H9 (cell line): ENCODE measurements around the gene AGK. TPM values are rescaled to one million over a fixed set of nuclear protein-coding genes. Genes with fewer than 3 reads are reported as not detected.
A peak's percentile ranks its signal among the peaks of the same experiment; 100 is the strongest.

ENCODE experiments used
- DNase-seq: peaks from one replicate; pipeline ENCODE4 v3.0.0-alpha.2; 2017
- H2AFZ ChIP-seq: one replicate; pipeline ENCODE4 v1.6.1; 2013; ENCODE audit warnings: mild to moderate bottlenecking, low read length, control low read depth, moderate library complexity
- H2AK5ac ChIP-seq: 2 replicates; pipeline ENCODE4 v1.6.1; 2013; ENCODE audit warnings: low read length, control low read depth, mixed read lengths; ENCODE audit not compliant: insufficient read length
- H2BK120ac ChIP-seq: one replicate; pipeline ENCODE4 v1.6.1; 2013; ENCODE audit warnings: low read depth, mild to moderate bottlenecking, low read length, control low read depth, inconsistent platforms; ENCODE audit not compliant: poor library complexity, severe bottlenecking
- H2BK12ac ChIP-seq: 2 replicates; pipeline ENCODE4 v1.6.1; 2013; ENCODE audit warnings: low read length, control low read depth, mixed read lengths, low read depth; ENCODE audit not compliant: insufficient read length
- H2BK15ac ChIP-seq: 2 replicates; pipeline ENCODE4 v1.6.1; 2013; ENCODE audit warnings: low read depth, low read length, control low read depth
- H2BK20ac ChIP-seq: one replicate; pipeline ENCODE4 v1.6.1; 2013; ENCODE audit warnings: low read depth, mild to moderate bottlenecking, low read length, control low read depth, inconsistent platforms; ENCODE audit not compliant: poor library complexity, severe bottlenecking
- H2BK5ac ChIP-seq: 2 replicates; pipeline ENCODE4 v1.6.1; 2013; ENCODE audit warnings: low read length, control low read depth, mixed read lengths; ENCODE audit not compliant: insufficient read length
- H3K14ac ChIP-seq: 2 replicates; pipeline ENCODE4 v1.6.1; 2013; ENCODE audit warnings: low read length, control low read depth; ENCODE audit not compliant: insufficient read depth
- H3K18ac ChIP-seq: 2 replicates; pipeline ENCODE4 v1.6.1; 2013; ENCODE audit warnings: low read depth, mild to moderate bottlenecking, mixed read lengths, low read length, control low read depth; ENCODE audit not compliant: insufficient read length
- H3K23ac ChIP-seq: 2 replicates; pipeline ENCODE4 v1.6.1; 2013; ENCODE audit warnings: low read length, control low read depth, mixed read lengths, low read depth; ENCODE audit not compliant: insufficient read length
- H3K23me2 ChIP-seq: 2 replicates; pipeline ENCODE4 v1.6.1; 2013; ENCODE audit warnings: low read depth, mild to moderate bottlenecking, mixed read lengths, low read length, control low read depth; ENCODE audit not compliant: insufficient read length, poor library complexity, severe bottlenecking
- H3K27ac ChIP-seq: 2 replicates; pipeline ENCODE4 v1.5.1; 2013; ENCODE audit warnings: low read length, control low read depth, mixed read lengths, low read depth; ENCODE audit not compliant: insufficient read length
- H3K27me3 ChIP-seq: 2 replicates; pipeline ENCODE4 v1.6.1; 2013; ENCODE audit warnings: low read length, control low read depth, inconsistent platforms; ENCODE audit not compliant: insufficient read depth
- H3K4ac ChIP-seq: 2 replicates; pipeline ENCODE4 v1.6.1; 2013; ENCODE audit warnings: low read depth, mild to moderate bottlenecking, control low read depth, inconsistent platforms, low read length, moderate library complexity
- H3K4me1 ChIP-seq: 2 replicates; pipeline ENCODE4 v1.6.1; 2013; ENCODE audit warnings: low read length, control low read depth, inconsistent platforms; ENCODE audit not compliant: insufficient read depth
- H3K4me2 ChIP-seq: 2 replicates; pipeline ENCODE4 v1.6.1; 2013; ENCODE audit warnings: low read length, control low read depth, mixed read lengths; ENCODE audit not compliant: insufficient read length, insufficient read depth
- H3K56ac ChIP-seq: 2 replicates; pipeline ENCODE4 v1.6.1; 2013; ENCODE audit warnings: low read depth, mild to moderate bottlenecking, mixed read lengths, low read length, control low read depth; ENCODE audit not compliant: insufficient read length
- H3K79me1 ChIP-seq: 2 replicates; pipeline ENCODE4 v1.6.1; 2013; ENCODE audit warnings: low read depth, mild to moderate bottlenecking, moderate library complexity, low read length, control low read depth, inconsistent platforms; ENCODE audit not compliant: insufficient read depth, poor library complexity, severe bottlenecking
- H3K79me2 ChIP-seq: 2 replicates; pipeline ENCODE4 v1.6.1; 2013; ENCODE audit warnings: low read length, control low read depth, inconsistent platforms; ENCODE audit not compliant: insufficient read depth
- H3K9ac ChIP-seq: 2 replicates; pipeline ENCODE4 v1.6.1; 2013; ENCODE audit warnings: low read length, control low read depth, mixed read lengths; ENCODE audit not compliant: insufficient read length; ENCODE audit errors: extremely low read depth
- H3K9me3 ChIP-seq: one replicate; pipeline ENCODE4 v1.6.1; 2013; ENCODE audit warnings: low read depth, low read length, inconsistent platforms; ENCODE audit not compliant: control insufficient read depth
- H3T11ph ChIP-seq: one replicate; pipeline ENCODE4 v1.6.1; 2013; ENCODE audit warnings: mild to moderate bottlenecking, low read length, control low read depth, inconsistent platforms
- H4K20me1 ChIP-seq: one replicate; pipeline ENCODE4 v1.6.1; 2013; ENCODE audit not compliant: control insufficient read depth, insufficient read length, insufficient read depth
- H4K5ac ChIP-seq: 2 replicates; pipeline ENCODE4 v1.6.1; 2013; ENCODE audit warnings: low read depth, mild to moderate bottlenecking, mixed read lengths, low read length, control low read depth; ENCODE audit not compliant: insufficient read length
- H4K8ac ChIP-seq: replicated peaks from 2 replicates; pipeline ENCODE4 v1.6.1; 2013; ENCODE audit warnings: low read length, control low read depth, mixed read lengths, low read depth; ENCODE audit not compliant: insufficient read length
- H4K91ac ChIP-seq: 2 replicates; pipeline ENCODE4 v1.6.1; 2013; ENCODE audit warnings: low read depth, mild to moderate bottlenecking, moderate library complexity, mixed read lengths, low read length, control low read depth; ENCODE audit not compliant: insufficient read length
- H3K27ac Mint-ChIP-seq, 3 experiments: 2 replicates in 2 of 3; 3 replicates in 1 of 3; pipeline ENCODE4 v1.8.0; 2020 to 2021; ENCODE audit warnings: mixed read lengths in 3 of 3, mild to moderate bottlenecking in 1 of 3, moderate library complexity in 1 of 3
- H3K27me3 Mint-ChIP-seq: 2 replicates; pipeline ENCODE4 v1.8.0; 2021; ENCODE audit warnings: low read depth, mild to moderate bottlenecking, moderate library complexity, mixed read lengths
- H3K36me3 Mint-ChIP-seq, 3 experiments: 2 replicates in 2 of 3; 3 replicates in 1 of 3; pipeline ENCODE4 v1.8.0; 2020 to 2021; ENCODE audit warnings: low read depth in 3 of 3, mixed read lengths in 3 of 3; ENCODE audit not compliant: insufficient read depth in 1 of 3
- H3K4me1 Mint-ChIP-seq, 2 experiments: 2 replicates each; pipeline ENCODE4 v1.8.0; 2020; ENCODE audit warnings: mixed read lengths in 2 of 2
- H3K4me3 Mint-ChIP-seq, 2 experiments: 2 replicates in 1 of 2; 3 replicates in 1 of 2; pipeline ENCODE4 v1.8.0; 2020 to 2021; ENCODE audit warnings: mild to moderate bottlenecking in 2 of 2, mixed read lengths in 2 of 2, moderate library complexity in 1 of 2
- H3K9me3 Mint-ChIP-seq, 2 experiments: 2 replicates in 1 of 2; 3 replicates in 1 of 2; pipeline ENCODE4 v1.8.0; 2020; ENCODE audit warnings: mild to moderate bottlenecking in 2 of 2, mixed read lengths in 2 of 2, moderate library complexity in 1 of 2
- CTCF ChIP-seq: fragments of 200-600 bp; sonication (generic); conservative IDR thresholded peaks from 3 replicates; pipeline ENCODE4 v1.8.0; 2021; ENCODE audit warnings: antibody characterized with exemption, mild to moderate bottlenecking
- WGBS: extraction: QIAGEN DNeasy Blood & Tissue Kit; methylation state at CpG from one replicate; pipeline ENCODE4 v1.1.7; 2013; ENCODE audit warnings: missing lambda C conversion rate, low lambda C conversion rate, mixed read lengths; ENCODE audit not compliant: insufficient read length; ENCODE audit errors: extremely low coverage; 5-methylcytosine and 5-hydroxymethylcytosine counted together
- total RNA-seq: library from RNA; stranded (reverse); gene quantifications from 2 replicates; pipeline ENCODE4 v1.2.1, GENCODE V29; 2021

Gene AGK
- total RNA-seq, 1 experiment from 2014 or later: 35.1 TPM

DNA sequence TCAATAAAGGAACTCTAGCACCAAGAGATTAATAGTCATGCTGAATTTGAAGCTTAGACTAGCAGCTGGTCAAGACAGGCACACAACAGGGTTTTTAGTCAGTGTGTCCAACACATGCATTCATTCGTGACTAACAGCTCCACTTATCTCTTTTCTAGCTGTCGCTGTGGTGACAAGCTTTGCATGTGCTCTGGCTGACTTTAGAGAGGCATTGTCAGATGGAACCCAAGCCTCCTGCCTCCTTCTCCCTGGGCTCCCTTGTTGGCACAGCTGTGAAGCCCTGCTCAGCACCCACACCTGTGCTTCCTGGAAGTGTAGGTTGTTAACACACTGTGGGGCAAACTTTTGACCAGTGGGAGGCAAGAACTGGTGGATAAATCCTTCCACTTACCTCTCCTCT lies 9.8 kb upstream of the AGK start:
- Histone ChIP-seq H3K9ac (no peak overlapping the region), H3K9me3 (no peaks in the 10 kb centered on the region), H3K4me2 (no peak overlapping the region), H3K4me1 (0 out of 2 replicates have a peak, but pooled peaks cover 3% of the 10 kb centered on the region), H2BK5ac (no peak overlapping the region), H2AFZ (no peak overlapping the region), H2BK120ac (no peak overlapping the region), H3K23me2 (no peaks in the 10 kb centered on the region), H2BK15ac (no peak overlapping the region), H4K20me1 (no peaks in the 10 kb centered on the region), H3K79me1 (no peaks in the 10 kb centered on the region), H4K8ac (no peak overlapping the region), H3T11ph (no peak overlapping the region), H3K23ac (no peak overlapping the region), H3K27ac (no peak overlapping the region), H2AK5ac (no peak overlapping the region), H3K14ac (no peak overlapping the region), H3K18ac (no peak overlapping the region), H3K4ac (no peak overlapping the region), H2BK12ac (no peak overlapping the region), H3K79me2 (no peaks in the 10 kb centered on the region), H2BK20ac (no peak overlapping the region), H3K27me3 (no peaks in the 10 kb centered on the region), H4K5ac (no peak overlapping the region), H3K56ac (no peak overlapping the region), H4K91ac (no peak overlapping the region)
- no CpG with 5 or more reads among the region's 2 CpGs for WGBS
- Mint-ChIP-seq H3K9me3 (no peaks in the 10 kb centered on the region; a peak in 2 of 5 replicates), H3K27ac (0 out of 7 replicates have a peak overlapping the region, but pooled peaks of 1 of the 3 experiments have one; percentile 20), H3K4me3 (no peak overlapping the region), H3K36me3 (peaks cover 0 to 4% (median 0%) of the 10 kb centered on the region in 3 experiments; a peak in 3 of 7 replicates), H3K27me3 (no peaks in the 10 kb centered on the region), H3K4me1 (peaks cover 14 to 32% of the 10 kb centered on the region in 2 experiments)
- no peak for DNase-seq
- no peak for TF ChIP-seq CTCF
